GM19468 (cell line): ENCODE results near the gene CDK14.
"Not testable (repeated sequence)": the region's sequence is repeated elsewhere in the genome, so short reads cannot be mapped to it uniquely, and the experiment has no call there.

Source experiments
- ATAC-seq: cut with Tn5 transposase; IDR thresholded peaks from one replicate; pipeline ENCODE4 v1.9.1; 2021; ENCODE audit warnings: mild to moderate bottlenecking, moderate library complexity, moderate number of reproducible peaks; ENCODE audit not compliant: unreplicated experiment; ENCODE audit errors: extremely low read depth

CDK14 gene

DNA sequence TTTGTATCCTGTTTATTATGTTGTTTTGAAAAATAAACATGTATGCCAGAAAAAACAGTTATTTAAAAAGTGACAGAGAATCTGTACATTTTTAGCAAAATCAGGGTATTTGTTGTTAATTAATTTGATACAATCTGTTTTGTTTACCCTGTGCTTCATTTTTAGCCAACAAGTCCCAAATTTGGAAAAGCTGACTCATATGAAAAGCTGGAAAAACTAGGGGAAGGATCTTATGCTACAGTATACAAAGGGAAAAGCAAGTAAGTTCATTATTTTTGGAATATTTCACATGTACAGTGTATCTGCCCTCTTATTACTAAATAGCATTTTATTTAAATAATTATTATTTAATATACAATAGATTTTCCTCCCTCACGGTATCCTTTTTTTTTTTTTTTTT, 151.4 kb downstream of the CDK14 start:
- ATAC-seq = no peak

DNA sequence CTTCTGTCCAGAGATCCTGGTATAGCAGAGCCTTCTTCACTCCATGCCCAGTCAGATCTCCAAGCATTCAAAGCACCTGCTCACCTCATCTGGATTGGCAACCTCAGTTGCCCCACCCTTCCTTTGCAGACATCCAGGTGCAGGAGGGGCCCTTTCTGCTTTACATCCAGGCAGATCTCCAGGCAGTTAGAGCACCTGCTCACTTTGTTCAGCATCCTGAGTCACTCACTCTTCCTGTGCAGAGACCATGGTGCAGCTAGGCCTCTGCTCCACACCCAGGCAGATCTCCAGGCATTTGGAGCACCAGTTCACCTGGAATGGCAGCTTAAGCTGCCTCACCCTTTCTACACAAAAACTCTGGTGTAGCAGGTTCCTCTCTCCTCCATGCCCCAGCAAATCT, 153.1 kb downstream of the CDK14 start:
- ATAC-seq = no peak

DNA sequence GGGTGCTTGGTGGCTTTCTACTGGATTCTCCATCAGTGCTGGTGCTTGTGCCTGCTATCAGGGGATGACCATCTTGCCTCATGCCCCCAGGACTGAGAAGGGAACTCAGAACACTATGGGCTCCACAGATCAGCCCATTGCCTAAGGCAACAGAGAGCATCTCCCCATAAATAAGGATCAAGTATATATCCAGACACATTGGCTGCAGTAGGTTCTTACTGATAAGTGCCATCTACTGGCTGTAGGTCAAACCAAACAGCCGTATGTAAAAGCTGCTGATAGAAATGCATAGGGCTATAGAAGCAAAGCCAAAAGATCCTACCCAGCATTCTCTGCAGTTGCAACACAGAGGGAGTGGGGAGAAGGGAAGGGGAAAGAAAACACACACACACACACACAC, 153.7 kb downstream of the CDK14 start:
- ATAC-seq = no peak

DNA sequence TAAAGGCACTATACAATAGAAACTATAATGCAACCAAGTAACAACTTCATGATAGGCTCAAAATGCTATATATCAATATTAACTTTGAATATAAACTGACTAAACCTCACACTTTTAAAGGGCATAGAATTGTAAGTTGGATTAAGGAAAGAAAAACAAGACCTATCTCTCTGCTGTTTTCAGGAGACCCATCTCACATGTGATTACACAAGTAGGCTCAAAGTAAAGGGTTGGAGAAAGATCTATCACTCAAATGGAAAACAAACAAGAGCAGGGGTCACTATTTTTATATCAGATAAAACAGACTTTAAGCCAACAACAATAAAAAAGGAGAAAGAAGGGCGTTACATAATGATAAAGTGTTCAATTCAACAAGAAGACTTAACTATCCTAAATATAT, 155.5 kb downstream of the CDK14 start:
- no peak for ATAC-seq

DNA sequence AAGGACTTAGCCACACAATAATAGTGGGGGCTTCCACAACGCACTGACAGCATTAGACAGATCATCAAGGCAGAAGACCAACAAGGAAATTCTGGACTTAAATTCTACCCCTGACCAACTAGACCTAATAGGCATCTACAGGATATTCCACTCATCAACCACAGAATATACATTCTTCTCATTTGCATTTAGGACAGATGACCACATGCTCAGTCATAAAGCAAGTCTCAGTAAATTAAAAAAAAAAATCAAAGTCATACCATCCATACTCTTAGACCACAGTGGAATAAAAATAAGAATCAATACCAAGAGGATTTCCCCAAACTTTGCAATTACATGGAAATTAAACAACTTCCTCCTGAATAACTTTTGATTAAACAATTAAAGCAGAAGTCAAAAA, 155.9 kb downstream of the CDK14 start:
- ATAC-seq = peak; percentile 18

DNA sequence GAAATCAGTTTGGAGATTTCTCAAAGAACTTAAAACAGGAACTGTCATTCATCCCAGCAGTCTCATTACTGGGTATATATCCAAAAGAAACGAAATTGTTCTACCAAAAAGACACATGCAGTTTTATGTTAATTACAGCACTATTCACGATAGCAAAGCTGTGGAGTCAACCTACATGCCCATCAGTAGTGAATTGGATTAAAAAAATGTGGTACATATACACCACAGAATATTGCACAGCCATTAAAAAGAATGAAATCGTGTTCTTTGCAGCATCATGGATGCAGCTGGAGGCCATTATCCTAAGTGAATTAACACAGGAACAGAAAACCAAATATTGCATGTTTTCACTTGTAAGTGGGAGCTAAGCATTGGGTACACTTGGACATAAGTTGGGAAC, 158.9 kb downstream of the CDK14 start:
- no peak for ATAC-seq

DNA sequence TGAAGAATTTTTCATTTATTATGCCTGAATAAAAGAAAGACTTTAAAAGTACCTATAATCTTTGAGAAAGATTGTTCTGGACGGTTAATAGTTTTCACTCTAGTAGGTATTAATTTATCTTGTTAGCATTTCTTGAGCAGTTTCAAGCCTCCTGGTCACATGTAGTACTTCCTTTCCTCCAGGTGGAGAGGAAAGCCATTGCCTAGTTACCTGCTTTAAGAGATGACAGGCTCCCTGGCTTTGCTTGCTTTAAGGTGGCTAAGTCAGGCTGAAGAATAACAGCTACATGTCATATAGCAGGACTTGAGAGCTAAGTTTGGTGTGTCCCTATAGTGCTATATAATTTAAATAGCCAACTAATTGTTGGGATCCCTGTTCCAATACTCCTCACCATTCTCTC, 160.2 kb downstream of the CDK14 start:
- no peak for ATAC-seq

DNA sequence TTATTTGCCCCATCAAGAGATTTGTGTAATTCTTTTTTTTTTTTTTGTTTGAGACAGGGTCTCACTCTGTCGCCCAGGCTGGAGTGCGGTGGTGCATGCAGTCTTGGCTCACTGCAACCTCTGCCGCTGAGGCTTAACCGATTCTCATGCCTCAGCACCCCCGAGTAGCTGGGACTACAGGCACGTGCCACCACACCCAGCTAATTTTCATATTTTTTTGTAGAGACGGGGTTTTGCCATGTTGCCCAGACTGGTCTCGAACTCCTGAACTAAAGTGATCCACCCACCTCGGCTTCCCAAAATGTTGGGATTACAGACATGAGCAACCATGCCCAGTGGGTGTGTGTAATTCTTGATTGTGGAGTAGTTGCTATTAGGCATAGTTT, 161.4 kb downstream of the CDK14 start:
- ATAC-seq = not testable (repeated sequence)

DNA sequence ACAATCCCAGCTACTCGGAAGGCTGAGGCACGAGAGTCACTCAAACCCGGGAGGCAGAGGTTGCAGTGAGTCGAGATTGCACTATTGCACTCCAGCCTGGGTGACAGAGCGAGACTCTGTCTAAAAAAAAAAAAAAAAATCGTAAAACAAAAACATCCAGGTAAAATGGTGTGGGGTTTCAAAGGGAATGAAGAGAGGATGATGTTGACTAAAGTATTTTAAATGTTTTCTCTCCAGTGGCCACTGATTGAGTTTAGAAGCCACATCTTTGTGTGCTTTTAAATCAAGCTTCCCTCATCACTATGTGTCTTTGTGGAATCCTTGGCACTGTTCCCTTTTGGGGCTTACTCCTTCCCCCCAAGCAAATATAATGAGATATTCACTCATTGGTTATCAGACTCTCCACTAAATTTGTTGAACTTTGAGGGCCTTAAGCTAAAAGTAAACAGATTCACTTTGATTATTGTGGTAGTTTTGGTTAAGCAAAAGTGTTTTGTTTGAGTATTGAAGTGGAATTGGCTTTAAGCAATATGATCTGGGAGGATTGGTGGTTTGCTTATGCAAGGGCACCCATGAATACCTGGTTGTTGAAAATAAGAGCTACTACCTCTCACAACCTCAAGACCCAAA, 162.9 kb downstream of the CDK14 start:
- no peak for ATAC-seq

DNA sequence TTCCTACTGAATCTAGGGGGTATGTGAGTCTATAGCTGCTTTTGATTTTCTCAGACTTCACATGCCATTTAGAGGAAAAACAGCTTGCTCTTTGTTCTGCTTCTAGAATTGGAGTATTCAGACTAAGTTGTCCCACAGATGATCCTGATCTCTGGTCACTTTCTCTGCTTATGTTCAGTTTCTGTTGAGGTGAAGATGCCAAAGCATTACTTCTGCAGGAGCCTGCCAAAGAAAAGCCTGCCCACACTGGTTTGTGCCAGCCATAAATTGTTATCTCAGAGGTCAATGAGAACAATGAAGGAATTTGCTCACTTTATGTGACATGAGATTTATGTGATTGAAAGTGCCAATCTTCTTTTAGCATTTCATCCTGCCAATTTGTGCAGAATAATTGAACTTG, 163.6 kb downstream of the CDK14 start:
- ATAC-seq = no peak

DNA sequence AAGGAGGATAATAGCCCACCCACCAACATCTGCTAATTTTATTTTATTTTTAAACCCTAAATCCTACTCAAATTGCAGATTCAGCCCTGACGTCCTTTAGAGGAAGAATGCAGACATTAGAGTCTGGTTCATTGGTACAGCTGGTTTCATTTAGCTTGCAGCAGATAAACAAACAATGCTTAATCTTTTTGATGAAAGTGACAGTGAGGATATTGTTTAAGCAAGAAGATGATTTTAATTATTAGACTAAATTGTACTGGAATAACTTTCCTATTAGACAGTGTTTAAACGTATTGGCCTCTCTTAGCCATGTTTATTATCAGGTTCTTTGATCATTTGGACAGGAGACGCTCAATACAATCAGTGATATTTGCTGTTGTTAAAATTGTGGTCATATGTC, 164.8 kb downstream of the CDK14 start:
- no peak for ATAC-seq

DNA sequence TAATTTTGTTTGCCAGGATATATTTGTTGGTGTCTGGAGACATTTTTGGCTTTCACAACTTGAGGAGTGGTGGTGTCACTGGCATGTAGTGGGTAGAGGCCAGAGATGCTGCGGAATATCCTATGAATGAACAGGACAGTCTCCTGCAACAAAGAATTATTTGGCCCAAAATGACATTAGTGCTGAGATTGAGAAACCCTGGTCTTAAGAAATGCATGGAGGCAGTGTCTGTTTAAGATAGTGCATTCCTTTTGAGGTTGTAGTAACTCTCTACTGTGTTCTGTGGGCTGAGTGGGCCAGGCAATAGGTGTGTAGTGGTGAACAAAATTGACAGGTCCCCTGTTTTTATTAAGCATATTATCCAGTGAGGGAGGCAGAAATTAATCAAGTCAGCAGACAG, 165.5 kb downstream of the CDK14 start:
- ATAC-seq = no peak

DNA sequence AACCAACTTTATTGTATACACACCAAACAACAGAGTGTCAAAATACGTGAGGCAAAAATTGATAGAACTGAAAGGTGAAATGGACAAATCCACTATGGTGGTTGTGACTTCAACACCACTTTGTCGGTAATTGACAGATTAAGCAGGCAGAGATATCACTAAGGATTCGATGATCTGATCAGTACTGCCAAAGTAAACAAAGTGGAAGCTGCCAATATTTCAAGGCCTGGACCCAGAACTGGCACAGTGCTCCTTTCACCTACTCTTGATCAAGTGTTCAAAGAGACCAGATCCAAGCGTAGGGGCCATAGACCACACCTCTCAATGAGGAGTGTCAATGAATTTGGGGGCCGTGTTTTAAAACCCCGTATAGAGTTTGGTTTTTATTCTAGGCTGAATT, 167.0 kb downstream of the CDK14 start:
- no peak for ATAC-seq

DNA sequence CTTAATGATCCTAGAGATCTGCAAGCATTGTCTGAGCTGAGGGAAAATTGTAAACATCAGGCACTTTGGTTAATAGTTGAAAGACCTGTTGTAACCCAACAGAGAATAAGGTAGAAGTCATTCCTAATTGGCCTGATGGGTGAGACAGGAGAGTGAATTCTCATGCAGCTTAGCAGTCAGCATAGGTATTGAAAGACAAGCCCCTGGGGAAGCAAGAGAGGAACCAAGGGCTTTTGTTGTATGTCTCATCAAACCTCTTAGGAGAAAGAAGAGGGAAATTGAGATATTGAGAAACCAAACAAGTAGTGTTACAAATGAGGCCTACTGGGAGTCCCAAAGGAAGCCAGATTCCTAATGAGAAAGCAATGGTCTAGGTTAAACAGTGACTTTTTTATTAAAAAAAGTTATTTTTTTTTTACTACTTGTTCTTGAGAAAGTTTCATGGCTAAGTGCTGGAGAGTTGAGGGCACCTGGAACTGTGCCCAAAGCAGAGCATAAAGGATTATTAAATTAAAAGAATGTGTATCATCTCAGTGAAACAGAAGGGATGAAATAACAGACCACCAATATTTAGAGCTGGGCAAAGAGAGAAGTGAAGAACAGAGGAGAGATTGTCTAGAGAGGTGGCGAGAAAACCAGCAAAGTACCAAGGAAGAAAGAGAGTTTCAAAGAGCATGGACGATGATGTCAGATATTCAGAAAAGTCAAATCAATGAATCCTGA, 168.9 kb downstream of the CDK14 start:
- ATAC-seq = no peak

DNA sequence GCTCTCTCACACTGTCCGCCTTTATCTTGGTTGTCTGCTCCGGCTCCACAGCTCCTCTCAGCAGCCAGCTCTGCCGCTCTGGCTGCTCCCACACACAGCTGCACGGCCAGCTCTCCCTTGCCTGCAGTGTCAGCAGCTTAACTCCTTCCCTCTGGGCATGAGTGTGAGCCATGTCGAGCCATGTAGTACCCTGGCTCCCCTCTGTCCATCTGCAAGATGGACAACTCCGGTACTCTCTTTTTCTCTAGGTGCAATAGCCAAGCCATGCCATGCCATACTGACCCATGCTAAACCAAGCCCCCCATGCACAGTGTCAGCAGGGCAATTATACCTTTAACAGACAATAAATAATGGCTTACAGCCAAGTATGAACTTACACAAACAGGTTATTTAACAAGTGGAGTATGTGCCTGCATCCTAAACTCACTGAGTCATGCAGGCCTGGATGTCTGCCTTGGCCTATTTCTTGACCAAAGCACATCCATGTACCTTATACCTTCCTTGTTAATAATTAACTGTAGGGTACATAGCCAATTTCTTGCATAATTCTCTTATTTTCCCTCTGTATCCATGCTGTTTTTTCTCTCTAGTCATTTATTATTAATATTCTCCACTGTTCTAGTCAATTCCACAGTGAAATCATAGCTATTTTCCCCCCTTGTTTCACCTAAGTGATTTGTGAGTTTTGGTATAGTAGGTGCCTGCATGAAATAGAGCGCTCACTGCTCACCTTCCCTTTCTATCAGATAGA, 170.9 kb downstream of the CDK14 start:
- no peak for ATAC-seq

DNA sequence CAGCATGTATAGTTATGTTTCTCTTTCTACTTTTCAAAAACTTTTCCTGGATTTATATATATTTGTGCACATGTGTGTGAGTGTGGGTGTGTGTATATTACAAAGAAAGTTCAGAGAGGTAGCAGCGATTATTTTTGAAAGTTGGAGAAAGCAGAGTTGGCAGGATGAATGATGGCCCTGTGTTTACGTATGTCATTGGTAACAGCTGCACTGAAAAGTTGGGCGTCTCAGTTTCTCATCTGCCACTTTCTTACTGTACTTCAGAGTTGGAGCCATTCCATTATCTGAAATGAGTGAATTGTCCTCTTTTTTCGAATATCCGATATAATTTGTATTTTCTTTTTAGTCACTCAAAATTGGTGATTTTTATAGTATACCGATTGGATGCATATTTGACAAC, 172.2 kb downstream of the CDK14 start:
- no peak for ATAC-seq

DNA sequence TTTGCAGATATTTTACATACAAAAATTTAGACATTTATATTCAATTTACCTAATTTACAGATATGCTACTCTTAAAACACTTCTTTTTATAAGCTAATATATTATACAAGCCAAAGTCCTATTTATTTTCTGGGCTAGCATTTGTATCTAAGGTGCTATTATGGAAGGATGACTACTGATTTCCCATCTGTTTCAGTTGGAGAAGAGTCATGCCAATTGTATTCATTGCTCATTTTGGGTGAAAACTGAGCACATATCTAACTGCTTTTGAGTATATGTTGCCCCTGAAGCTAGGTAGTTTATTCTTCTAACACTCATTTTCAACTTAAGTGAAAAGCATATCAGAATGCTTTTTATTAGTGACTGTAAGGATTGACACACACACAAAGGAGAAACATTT, 172.9 kb downstream of the CDK14 start:
- ATAC-seq = no peak

DNA sequence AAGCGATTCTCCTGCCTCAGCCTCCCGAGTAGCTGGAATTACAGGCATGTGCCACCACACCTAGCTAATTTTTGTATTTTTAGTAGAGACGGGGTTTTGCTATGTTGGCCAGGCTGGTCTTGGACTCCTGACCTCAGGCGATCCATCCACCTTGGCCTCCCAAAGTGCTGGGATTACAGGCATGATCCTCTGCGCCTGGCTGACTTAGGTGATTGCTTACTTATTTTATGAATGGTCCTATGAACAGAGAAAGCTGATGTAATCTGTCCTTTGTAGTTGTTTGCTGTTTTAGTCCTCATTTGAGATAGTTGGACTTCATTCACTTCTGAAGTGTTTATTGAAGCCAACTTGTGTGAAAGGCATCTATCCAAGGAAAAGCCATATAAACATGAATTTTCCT, 173.4 kb downstream of the CDK14 start:
- not testable (repeated sequence) for ATAC-seq

DNA sequence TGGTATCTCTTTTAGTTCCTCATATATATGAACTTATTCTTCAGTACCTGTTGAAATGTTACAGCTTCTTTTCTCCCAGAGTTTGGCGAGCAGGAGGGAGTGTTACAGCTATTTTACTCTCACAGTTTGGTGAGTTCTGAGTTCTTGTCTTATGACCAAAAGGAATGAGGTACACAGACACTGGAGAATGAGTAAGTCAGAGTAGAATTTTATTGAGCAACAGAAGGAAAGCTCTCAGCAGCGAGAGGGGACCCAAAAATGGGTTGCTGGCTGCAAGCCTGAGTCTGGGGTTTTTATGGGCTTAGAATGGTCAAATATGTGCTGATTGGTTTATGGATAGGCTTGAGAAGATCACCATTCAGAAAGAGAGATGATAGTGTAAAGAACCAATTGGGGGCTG, 175.2 kb downstream of the CDK14 start:
- ATAC-seq = no peak

DNA sequence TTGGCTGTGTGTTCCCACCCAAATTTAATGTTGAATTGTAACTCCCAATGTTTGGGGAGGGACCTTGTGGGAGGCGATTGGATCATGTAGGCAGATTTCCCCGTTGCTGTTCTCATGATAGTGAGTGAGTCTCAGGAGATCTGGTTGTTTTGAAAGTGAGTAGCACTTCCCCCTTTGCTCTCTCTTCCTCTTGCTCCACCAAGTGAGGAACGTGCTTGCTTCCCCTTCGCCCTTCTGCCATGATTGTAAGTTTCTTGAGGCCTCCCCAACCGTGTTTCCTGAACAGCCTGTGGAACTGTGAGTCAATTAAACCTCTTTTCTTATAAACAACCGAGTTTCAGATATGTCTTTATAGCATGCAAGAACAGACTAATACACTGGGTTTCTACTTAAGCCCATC, 176.3 kb downstream of the CDK14 start:
- no peak for ATAC-seq

DNA sequence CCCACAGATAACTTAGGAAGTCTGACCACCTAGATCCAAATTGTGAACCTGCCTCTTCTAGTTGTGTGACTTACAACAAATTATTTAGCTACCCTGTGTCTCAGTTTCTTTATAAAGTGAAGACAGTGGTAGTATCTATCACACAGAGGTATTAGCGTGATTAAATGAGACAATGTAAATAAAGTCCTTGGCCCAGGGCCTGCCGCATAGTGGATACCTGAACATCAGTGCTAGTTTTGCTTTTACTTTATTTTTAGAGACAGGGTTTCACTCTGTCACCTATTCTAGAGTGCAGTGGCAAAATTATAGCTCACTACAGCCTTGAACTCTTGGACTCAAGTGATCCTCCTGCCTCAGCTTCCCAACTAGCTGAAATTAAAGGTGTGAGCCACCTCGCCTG, 177.1 kb downstream of the CDK14 start:
- no peak for ATAC-seq

DNA sequence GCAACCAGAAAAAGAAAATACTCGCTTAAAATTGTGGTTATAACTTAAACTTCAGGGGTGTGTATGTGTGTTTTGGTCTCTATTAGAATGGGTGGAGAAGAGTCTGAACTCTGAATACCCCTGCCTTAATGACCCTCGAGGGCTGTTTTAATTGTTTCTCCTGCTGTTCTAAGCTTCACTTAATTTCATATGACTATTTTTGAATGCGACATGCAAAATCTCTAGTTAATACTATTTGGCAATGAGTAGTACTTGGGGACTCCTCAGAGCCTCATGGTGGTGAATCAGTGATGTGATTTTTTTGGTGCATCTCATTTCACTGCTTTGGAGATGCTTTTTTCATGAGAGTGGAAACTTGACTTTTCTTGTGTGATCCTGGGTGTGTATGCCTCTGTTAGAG, 178.6 kb downstream of the CDK14 start:
- no peak for ATAC-seq
